Kidney (tissue), 22 donors: ENCODE measurements around the gene PCSK9. TPM values are rescaled to one million over a fixed set of nuclear protein-coding genes. Genes with fewer than 3 reads are reported as not detected.
A peak's percentile ranks its signal among the peaks of the same experiment; 100 is the strongest.

Experiments used
- DNase-seq, 5 donors: peaks; one replicate each; pipeline ENCODE4 v3.0.0-alpha.2; 2013 to 2020
- FAIRE-seq: peaks from 2 replicates; lab custom pipeline; 2012; peaks lifted over from hg19 to GRCh38; lab: Jason Lieb, UNC
- H3K27ac ChIP-seq, 2 donors: one replicate each; pipeline ENCODE4 v1.7.0; 2013; ENCODE audit warnings: low read depth in 2 of 2, low read length in 2 of 2, inconsistent platforms in 1 of 2
- H3K27me3 ChIP-seq: one replicate; pipeline ENCODE4 v1.7.1; 2013; ENCODE audit warnings: low read length, inconsistent platforms; ENCODE audit not compliant: control insufficient read depth, insufficient read depth
- H3K36me3 ChIP-seq, 3 donors: one replicate each; pipeline versions ENCODE4 v1.7.0 to v1.7.1; 2013; ENCODE audit warnings: low read length in 3 of 3, control low read depth in 1 of 3, inconsistent platforms in 1 of 3; ENCODE audit not compliant: insufficient read depth in 3 of 3, control insufficient read depth in 2 of 3
- H3K4me1 ChIP-seq, 3 donors: one replicate each; pipeline versions ENCODE4 v1.7.0 to v1.7.1; 2013; ENCODE audit warnings: low read length in 3 of 3, inconsistent platforms in 1 of 3, low read depth in 1 of 3; ENCODE audit not compliant: control insufficient read depth in 2 of 3, insufficient read depth in 2 of 3
- H3K4me3 ChIP-seq, 3 donors: one replicate each; pipeline versions ENCODE4 v1.7.0 to v1.8.1; 2013; ENCODE audit warnings: low read length in 3 of 3, control low read depth in 1 of 3, inconsistent platforms in 1 of 3
- H3K9ac ChIP-seq, 3 donors: one replicate each; pipeline versions ENCODE4 v1.7.0 to v1.7.1; 2013; ENCODE audit warnings: low read length in 3 of 3, control low read depth in 1 of 3, inconsistent platforms in 1 of 3
- H3K9me3 ChIP-seq, 3 donors: one replicate each; pipeline versions ENCODE4 v1.7.0 to v1.7.1; 2013; ENCODE audit warnings: low read length in 3 of 3, control low read depth in 1 of 3, inconsistent platforms in 1 of 3; ENCODE audit not compliant: control insufficient read depth in 2 of 3, insufficient read depth in 1 of 3
- intact Hi-C: fragments of 100-400 bp; cut with DNase I; formaldehyde crosslinking; loops from one replicate; pipeline ENCODE4 v1.11.1; 2022
- long read RNA-seq, 10 donors: library from polyadenylated mRNA in 1 of 10; unstranded in 1 of 10; transcript quantifications; one replicate each; pipeline ENCODE4 v2.0.0 and lab custom pipeline, GENCODE V29; 2021 to 2026
- polyA plus RNA-seq: library from polyadenylated mRNA; stranded (reverse); fragments of 350-450 nt; fragmentation: Illumina TruSeq; extraction: RNeasy Lipid Tissue Mini Kit (QIAGEN cat#74804); gene quantifications from one replicate; pipeline ENCODE4 v1.2.3, GENCODE V29; 2014; ENCODE audit warnings: low read depth, low replicate concordance; ENCODE audit not compliant: insufficient read depth
- total RNA-seq: library from RNA; stranded (reverse); fragmentation: NEBNext Ultra II Directional; extraction: Animal tissue kit (Norgen Biotek cat#: 25700); gene quantifications from one replicate; pipeline ENCODE4 v1.2.1, GENCODE V29; 2021
- TF ChIP-seq, protein P1 (sequence below): IDR thresholded peaks from 3 replicates; pipeline ENCODE4 v1.5.1; 2012; ENCODE audit warnings: mild to moderate bottlenecking, moderate library complexity, borderline replicate concordance; ENCODE audit not compliant: insufficient read depth; ENCODE audit errors: extremely low read depth
- donor health status: control.
- donor health status: control.
- donor health status: control.
- donor health status: control.
- donor health status: control.
- donor health status: DM: yes; HTN: yes; CAD: no.
- donor health status: Normal renal cell carcinoma (clear cell type).

PCSK9 gene
- total RNA-seq (0.28 TPM), polyA plus RNA-seq (0.13 TPM)
- long read RNA-seq, donor 1, result 0 reads
- long read RNA-seq, donor 2, partial matches to known transcripts, result 0 of 1 reads
- long read RNA-seq, donor 2, other reads (novel, unspliced or antisense), result 0 of 1 reads
- long read RNA-seq, donor 3, result 0 reads
- long read RNA-seq, donor 4, partial matches to known transcripts, result 0 of 2 reads
- long read RNA-seq, donor 4, other reads (novel, unspliced or antisense), result 0 of 2 reads
- long read RNA-seq, donor 5, result 0 reads
- long read RNA-seq, donor 6, result 0 reads
- long read RNA-seq, donor 7, partial matches to known transcripts, result 0 of 1 reads
- long read RNA-seq, donor 7, other reads (novel, unspliced or antisense), result 1 of 1 reads
- long read RNA-seq, donor 8, result 0 reads
- long read RNA-seq, donor 9, result 0 reads
- long read RNA-seq, donor 10, result 0 reads

DNA sequence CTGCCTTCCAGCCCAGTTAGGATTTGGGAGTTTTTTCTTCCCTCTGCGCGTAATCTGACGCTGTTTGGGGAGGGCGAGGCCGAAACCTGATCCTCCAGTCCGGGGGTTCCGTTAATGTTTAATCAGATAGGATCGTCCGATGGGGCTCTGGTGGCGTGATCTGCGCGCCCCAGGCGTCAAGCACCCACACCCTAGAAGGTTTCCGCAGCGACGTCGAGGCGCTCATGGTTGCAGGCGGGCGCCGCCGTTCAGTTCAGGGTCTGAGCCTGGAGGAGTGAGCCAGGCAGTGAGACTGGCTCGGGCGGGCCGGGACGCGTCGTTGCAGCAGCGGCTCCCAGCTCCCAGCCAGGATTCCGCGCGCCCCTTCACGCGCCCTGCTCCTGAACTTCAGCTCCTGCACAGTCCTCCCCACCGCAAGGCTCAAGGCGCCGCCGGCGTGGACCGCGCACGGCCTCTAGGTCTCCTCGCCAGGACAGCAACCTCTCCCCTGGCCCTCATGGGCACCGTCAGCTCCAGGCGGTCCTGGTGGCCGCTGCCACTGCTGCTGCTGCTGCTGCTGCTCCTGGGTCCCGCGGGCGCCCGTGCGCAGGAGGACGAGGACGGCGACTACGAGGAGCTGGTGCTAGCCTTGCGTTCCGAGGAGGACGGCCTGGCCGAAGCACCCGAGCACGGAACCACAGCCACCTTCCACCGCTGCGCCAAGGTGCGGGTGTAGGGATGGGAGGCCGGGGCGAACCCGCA is at the start of gene PCSK9:
Gene PCSK9, plus strand, starts transcription at position 207 of the 741 bp plus-strand sequence. Its CDS starts 290 bp downstream, at position 497.
- H3K27me3 ChIP-seq, result peaks cover 16% of the 10 kb centered on the region
- FAIRE-seq (no peak), DNase-seq (peak in 4 of 5 donors; percentile 75 to 79 (median 76))
- intact Hi-C loops, result no loop called here
- H3K27ac ChIP-seq, result no peak within 1 kb of the TSS
- TF ChIP-seq, protein P1, sequence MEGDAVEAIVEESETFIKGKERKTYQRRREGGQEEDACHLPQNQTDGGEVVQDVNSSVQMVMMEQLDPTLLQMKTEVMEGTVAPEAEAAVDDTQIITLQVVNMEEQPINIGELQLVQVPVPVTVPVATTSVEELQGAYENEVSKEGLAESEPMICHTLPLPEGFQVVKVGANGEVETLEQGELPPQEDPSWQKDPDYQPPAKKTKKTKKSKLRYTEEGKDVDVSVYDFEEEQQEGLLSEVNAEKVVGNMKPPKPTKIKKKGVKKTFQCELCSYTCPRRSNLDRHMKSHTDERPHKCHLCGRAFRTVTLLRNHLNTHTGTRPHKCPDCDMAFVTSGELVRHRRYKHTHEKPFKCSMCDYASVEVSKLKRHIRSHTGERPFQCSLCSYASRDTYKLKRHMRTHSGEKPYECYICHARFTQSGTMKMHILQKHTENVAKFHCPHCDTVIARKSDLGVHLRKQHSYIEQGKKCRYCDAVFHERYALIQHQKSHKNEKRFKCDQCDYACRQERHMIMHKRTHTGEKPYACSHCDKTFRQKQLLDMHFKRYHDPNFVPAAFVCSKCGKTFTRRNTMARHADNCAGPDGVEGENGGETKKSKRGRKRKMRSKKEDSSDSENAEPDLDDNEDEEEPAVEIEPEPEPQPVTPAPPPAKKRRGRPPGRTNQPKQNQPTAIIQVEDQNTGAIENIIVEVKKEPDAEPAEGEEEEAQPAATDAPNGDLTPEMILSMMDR, result no peak
- no peaks in the 10 kb centered on the region for H3K36me3 ChIP-seq
- H3K9me3 ChIP-seq, result no peaks in the 10 kb centered on the region
- no peak within 1 kb of the TSS for H3K9ac ChIP-seq
- H3K4me1 ChIP-seq, result peaks cover 0 to 4% (median 0%) of the 10 kb centered on the region in 3 donors
- peak within 1 kb of the TSS in 1 of 3 donors; percentile 16 for H3K4me3 ChIP-seq

DNA sequence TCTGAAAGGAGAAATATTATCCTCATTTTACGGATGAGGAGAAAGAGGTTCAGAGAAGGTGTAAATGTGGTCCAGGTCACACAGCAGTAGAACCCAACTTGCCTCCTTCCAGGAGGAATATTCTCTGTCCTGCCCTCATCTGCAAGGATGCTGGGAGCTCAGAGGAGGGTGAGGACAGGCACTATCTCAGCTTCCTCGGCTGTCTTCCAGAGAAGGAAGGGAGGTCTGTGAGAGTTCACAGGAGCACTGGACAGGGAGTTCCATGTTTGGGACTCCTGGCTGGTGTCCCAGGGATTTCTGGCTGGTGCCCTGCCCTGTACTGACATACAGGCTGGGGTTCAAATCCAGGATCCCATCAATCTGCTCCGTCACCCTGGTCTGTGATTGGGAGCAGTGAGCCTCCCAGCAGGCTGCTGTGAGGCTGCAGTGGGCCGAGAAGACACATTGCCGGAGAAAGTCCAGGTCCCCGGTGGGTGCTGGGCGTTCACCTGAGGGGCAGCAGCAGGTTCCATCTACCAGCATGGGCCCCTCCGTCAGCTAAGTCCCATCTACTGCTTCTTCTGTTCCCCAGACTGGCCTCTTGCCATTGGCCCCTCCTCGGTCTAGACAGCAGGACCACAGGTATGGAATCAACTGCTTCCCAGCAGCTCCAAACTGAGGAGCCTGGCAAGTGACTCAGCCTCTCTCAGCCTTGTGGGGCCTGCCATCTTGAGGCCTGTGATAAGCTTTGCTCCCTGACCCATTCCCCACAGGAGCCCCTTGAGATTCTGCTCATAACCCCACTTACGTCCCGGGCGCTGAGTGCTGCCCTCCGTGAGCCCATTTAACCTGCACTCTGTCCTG is 49.2 kb upstream of the PCSK9 start:
- intact Hi-C loops, result no loop called here
- H3K9me3 ChIP-seq, result no peaks in the 10 kb centered on the region
- H3K4me3 ChIP-seq, result no peak overlapping the region
- peak overlapping the region in 1 of 2 donors; percentile 29 for H3K27ac ChIP-seq
- peak in 1 of 5 donors; percentile 35 for DNase-seq
- H3K36me3 ChIP-seq, result no peaks in the 10 kb centered on the region
- H3K27me3 ChIP-seq, result no peaks in the 10 kb centered on the region
- FAIRE-seq, result no peak
- H3K9ac ChIP-seq, result no peak overlapping the region
- TF ChIP-seq, protein P1, result no peak
- no peaks in the 10 kb centered on the region for H3K4me1 ChIP-seq

DNA sequence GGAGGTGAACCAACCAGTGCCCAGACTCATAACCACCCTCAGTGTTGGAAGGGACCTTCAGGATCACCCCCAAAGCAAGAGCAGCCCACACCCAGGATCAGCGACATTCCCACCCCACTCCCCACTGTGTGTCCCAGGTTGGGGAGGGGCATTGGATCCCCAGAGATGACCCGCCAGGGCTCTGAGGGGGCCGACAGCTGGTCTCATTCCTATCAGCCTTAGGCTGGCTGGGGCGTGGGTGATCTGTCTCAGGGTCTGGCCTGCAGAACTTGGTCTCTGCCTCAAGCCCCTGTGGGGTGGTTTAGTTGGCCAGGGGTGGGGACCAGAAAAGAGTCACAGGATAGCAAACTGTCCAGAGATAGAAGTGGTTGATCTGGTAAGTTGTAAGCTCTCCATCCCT is 48.4 kb upstream of the PCSK9 start:
- H3K27ac ChIP-seq, result no peak overlapping the region
- no peaks in the 10 kb centered on the region for H3K4me1 ChIP-seq
- no peaks in the 10 kb centered on the region for H3K36me3 ChIP-seq
- H3K4me3 ChIP-seq, result no peak overlapping the region
- H3K27me3 ChIP-seq, result no peaks in the 10 kb centered on the region
- DNase-seq (peak in 1 of 5 donors; percentile 29), FAIRE-seq (no peak)
- TF ChIP-seq, protein P1, result no peak
- H3K9ac ChIP-seq, result no peak overlapping the region
- no peaks in the 10 kb centered on the region for H3K9me3 ChIP-seq
- intact Hi-C loops, result no loop called here
